AG04449 (cell line): ENCODE measurements around the gene AFF3.

Experiments used
- CTCF ChIA-PET: fragments of 350-600 bp; formaldehyde crosslinking; extraction: SDS; loops from one replicate; lab custom pipeline; 2021; ENCODE audit warnings: antibody characterized with exemption; lab: Yijun Ruan, JAX
- POLR2A ChIA-PET: fragments of 400-600, 350-600 bp; formaldehyde crosslinking; extraction: SDS; loops from one replicate; lab custom pipeline; 2020; ENCODE audit warnings: antibody characterized with exemption, inconsistent platforms; lab: Yijun Ruan, JAX
- DNase-seq: peaks from one replicate; pipeline ENCODE4 v3.0.0-alpha.2; 2010; ENCODE audit warnings: low read depth, low spot score
- H3K4me3 ChIP-seq: 2 replicates; pipeline ENCODE4 v1.5.1; 2011; ENCODE audit warnings: low read depth, mild to moderate bottlenecking, control low read depth, low read length
- TF ChIP-seq, protein P1 (sequence below): IDR thresholded peaks from one replicate; pipeline ENCODE4 v1.5.1; 2011; ENCODE audit warnings: mild to moderate bottlenecking, moderate library complexity, low read length, control low read depth, inconsistent platforms; ENCODE audit not compliant: insufficient read depth; ENCODE audit errors: missing control alignments

AFF3 gene

DNA sequence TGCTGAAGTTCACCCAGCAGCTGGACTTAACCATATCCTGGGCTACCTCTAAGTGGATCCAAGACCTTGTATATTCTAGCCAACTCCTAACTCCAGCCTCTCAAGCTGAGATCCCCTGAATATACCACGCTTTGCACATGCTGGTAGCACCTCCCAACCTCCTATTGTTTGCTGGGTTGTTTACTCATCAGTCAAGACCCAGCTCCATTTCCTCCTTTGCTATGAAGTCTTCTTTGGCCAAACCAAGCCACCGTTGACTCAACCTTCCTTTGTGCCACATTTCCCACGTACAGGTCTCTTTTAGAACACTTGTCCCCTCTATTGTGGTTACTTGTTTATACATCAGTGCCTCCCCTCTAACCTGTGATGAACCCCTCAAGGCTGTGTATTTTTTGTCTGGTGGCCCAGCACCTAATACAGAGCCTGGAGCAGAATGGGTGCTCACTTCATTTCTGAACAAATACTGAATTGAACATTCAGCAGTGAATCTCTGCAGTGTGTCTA, 384.7 kb downstream of the AFF3 start:
- DNase-seq = no peak
- ChIA-PET POLR2A (no interaction called here), CTCF (interaction anchor here (0.6 kb wide), 1 partner anchor 48 kb away, joined by 3 read pairs; no protein-coding TSS in a partner anchor)
- no peak overlapping the region for H3K4me3 ChIP-seq
- TF ChIP-seq, protein P1, sequence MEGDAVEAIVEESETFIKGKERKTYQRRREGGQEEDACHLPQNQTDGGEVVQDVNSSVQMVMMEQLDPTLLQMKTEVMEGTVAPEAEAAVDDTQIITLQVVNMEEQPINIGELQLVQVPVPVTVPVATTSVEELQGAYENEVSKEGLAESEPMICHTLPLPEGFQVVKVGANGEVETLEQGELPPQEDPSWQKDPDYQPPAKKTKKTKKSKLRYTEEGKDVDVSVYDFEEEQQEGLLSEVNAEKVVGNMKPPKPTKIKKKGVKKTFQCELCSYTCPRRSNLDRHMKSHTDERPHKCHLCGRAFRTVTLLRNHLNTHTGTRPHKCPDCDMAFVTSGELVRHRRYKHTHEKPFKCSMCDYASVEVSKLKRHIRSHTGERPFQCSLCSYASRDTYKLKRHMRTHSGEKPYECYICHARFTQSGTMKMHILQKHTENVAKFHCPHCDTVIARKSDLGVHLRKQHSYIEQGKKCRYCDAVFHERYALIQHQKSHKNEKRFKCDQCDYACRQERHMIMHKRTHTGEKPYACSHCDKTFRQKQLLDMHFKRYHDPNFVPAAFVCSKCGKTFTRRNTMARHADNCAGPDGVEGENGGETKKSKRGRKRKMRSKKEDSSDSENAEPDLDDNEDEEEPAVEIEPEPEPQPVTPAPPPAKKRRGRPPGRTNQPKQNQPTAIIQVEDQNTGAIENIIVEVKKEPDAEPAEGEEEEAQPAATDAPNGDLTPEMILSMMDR = no peak

DNA sequence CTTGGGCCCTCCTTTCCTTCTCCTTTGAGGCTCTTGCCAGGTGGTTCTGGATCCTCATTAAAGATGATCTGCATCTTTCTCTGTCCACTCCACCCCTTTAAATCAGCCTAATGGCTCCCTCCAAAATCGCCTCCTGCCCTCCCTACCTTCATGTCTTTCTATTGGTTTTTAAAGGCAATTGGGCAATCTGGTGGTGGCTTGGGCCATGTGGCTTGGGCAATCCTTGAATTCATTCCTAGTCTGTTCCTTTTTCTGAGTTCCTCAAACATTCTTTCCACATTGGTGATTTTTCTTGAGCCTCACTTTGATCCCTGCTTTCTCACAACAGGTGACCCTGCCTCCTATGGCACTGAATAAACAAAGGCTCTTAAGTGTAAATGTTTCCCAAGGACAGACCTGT, 386.3 kb downstream of the AFF3 start:
- no peak for DNase-seq
- TF ChIP-seq, protein P1 = no peak
- ChIA-PET CTCF (interaction anchor here (1.2 kb wide), 1 partner anchor 9 kb away, joined by 3 read pairs; no protein-coding TSS in a partner anchor), POLR2A (no interaction called here)
- no peak overlapping the region for H3K4me3 ChIP-seq

DNA sequence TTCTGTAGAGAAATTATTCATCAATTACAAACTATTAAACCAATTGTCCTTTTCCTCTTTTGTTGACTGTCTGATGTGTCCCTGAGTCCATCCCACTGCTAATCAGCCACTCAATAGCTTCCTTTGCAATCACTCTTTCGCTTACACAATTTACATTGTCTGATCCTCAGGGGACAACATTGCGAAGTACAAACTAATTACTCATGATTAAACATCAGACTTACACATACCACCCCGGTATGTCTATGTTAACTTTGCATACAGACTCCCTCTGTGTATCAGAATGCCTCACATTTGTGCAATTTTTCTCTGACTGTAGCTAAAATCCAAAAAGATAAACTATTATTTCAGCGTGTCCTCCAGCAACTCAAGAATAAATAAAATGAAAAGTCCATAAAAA, 388.2 kb downstream of the AFF3 start:
- ChIA-PET CTCF (interaction anchor here (1.0 to 1.3 kb wide), 2 partner anchors 127 to 454 kb away, joined by 3 read pairs; no protein-coding TSS in a partner anchor), POLR2A (interaction anchor here (1.0 kb wide), 1 partner anchor 67 kb away, joined by 4 read pairs; no protein-coding TSS in a partner anchor)
- DNase-seq = peak; percentile 55
- TF ChIP-seq, protein P1 = no peak
- no peak overlapping the region for H3K4me3 ChIP-seq

DNA sequence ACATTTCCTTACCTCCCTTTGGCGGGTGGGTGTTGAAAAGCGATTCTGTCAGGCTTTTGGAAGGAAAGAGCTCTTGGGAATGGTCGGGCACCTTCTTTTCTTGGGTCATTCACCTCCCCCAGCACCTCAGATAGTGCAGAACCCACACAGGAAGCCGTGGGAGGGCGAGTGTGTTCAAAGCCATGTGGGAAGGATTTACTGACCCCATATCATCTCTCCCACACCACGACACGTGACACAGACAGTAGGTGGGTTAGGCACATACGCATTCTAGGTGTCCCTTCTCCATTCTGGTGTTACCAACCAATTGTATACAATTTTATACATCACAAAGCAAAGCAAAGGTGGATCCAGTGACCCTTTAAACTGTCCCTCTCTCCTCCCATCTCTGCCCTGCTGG, 388.9 kb downstream of the AFF3 start:
- ChIA-PET POLR2A (interaction anchor here (1.0 kb wide), 1 partner anchor 68 kb away, joined by 4 read pairs; no protein-coding TSS in a partner anchor), CTCF (interaction anchor here (1.3 kb wide), 1 partner anchor 455 kb away, joined by 3 read pairs; no protein-coding TSS in a partner anchor)
- DNase-seq = no peak
- H3K4me3 ChIP-seq = no peak overlapping the region
- TF ChIP-seq, protein P1 = no peak

DNA sequence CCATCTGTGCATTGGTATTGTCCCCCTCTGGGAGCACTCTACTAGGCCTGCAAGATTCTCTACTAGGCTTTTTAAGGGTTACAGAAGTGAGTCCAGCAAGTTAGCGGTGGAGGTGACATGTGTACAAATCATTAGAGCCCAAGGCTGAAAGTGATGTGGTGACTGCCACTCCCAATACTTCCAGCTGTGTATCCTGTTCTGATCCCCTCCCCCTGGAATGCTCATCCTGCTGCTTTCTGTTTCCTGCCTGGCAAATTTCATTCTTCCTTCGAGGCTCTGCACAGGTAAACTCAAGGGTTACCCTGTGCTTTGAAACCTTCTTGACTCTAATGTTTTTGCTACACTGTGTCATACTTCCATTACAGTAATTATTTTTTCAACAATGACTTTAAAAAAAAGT, 394.0 kb downstream of the AFF3 start:
- DNase-seq = no peak
- ChIA-PET POLR2A (interaction anchor here (0.5 kb wide), 1 partner anchor 310 kb away, joined by 3 read pairs; no protein-coding TSS in a partner anchor), CTCF (no interaction called here)
- TF ChIP-seq, protein P1 = no peak
- H3K4me3 ChIP-seq = no peak overlapping the region

DNA sequence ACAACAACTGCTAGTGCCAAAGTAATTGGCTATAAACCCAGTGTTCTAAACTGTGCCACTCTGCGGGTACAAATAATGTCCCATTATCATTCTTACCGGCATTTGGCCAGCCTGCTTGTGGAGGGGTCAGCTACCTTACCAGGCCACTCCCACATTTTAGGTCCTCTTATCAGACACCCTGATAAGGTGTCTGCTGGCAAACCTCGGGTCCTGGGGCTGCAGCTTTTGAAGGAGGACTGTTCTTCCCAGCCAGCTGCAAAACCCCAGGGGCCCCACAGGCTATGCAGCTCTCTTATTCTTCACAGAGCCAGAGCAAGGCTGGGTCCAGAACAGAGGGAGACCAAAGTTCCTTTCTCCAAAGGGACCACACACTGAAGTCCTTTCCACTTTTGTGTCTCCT, 394.5 kb downstream of the AFF3 start:
- POLR2A ChIA-PET = interaction anchor here (0.5 kb wide), 1 partner anchor 310 kb away, joined by 3 read pairs; no protein-coding TSS in a partner anchor
- CTCF ChIA-PET = interaction anchor here (0.7 to 1.5 kb wide), 3 partner anchors 8 to 22 kb away, joined by 3 to 4 read pairs (median 3); no protein-coding TSS in a partner anchor
- no peak for DNase-seq
- H3K4me3 ChIP-seq = no peak overlapping the region
- TF ChIP-seq, protein P1 = no peak
